Hepatocyte (in vitro differentiated cells): Measurements from ENCODE around the gene ZNF579. TPM values are rescaled to one million over a fixed set of nuclear protein-coding genes. Genes with fewer than 3 reads are reported as not detected.
A peak's percentile ranks its signal among the peaks of the same experiment; 100 is the strongest.

Source experiments
- DNase-seq: peaks from one replicate; pipeline ENCODE4 v3.0.0-alpha.2; 2016; ENCODE audit warnings: low spot score
- H2AFZ ChIP-seq: fragments of 200-600 bp; sonication (generic); 2 replicates; pipeline ENCODE4 v1.6.0; 2016; ENCODE audit warnings: antibody characterized with exemption, mild to moderate bottlenecking
- H3K27ac ChIP-seq: fragments of 200-600 bp; sonication (generic); 2 replicates; pipeline ENCODE4 v1.5.1; 2016; ENCODE audit warnings: mild to moderate bottlenecking
- H3K27me3 ChIP-seq: fragments of 200-600 bp; sonication (generic); 2 replicates; pipeline ENCODE4 v1.6.1; 2016
- H3K36me3 ChIP-seq: fragments of 200-600 bp; sonication (generic); replicated peaks from 2 replicates; pipeline ENCODE4 v1.5.1; 2016; ENCODE audit warnings: low read depth; ENCODE audit not compliant: insufficient read depth
- H3K4me1 ChIP-seq: fragments of 200-600 bp; sonication (generic); 2 replicates; pipeline ENCODE4 v1.5.1; 2016; ENCODE audit warnings: mild to moderate bottlenecking, moderate library complexity; ENCODE audit not compliant: insufficient read depth
- H3K4me2 ChIP-seq: fragments of 200-600 bp; sonication (generic); 2 replicates; pipeline ENCODE4 v1.6.0; 2016
- H3K4me3 ChIP-seq: fragments of 200-600 bp; sonication (generic); 2 replicates; pipeline ENCODE4 v1.5.1; 2016; ENCODE audit warnings: mild to moderate bottlenecking
- H3K79me2 ChIP-seq: fragments of 200-600 bp; sonication (generic); 2 replicates; pipeline ENCODE4 v1.6.0; 2017; ENCODE audit warnings: mild to moderate bottlenecking
- H3K9me2 ChIP-seq: fragments of 200-600 bp; sonication (generic); replicated peaks from 2 replicates; pipeline ENCODE4 v1.6.0; 2017; ENCODE audit warnings: mild to moderate bottlenecking; ENCODE audit not compliant: insufficient read depth
- H3K9me3 ChIP-seq: fragments of 200-600 bp; sonication (generic); 2 replicates; pipeline ENCODE4 v1.5.1; 2016; ENCODE audit warnings: low read depth, mild to moderate bottlenecking
- H4K20me1 ChIP-seq: fragments of 200-600 bp; sonication (generic); 2 replicates; pipeline ENCODE4 v1.6.0; 2016; ENCODE audit warnings: mild to moderate bottlenecking; ENCODE audit not compliant: insufficient read depth, poor library complexity, severe bottlenecking
- EZH2 ChIP-seq: fragments of 200-600 bp; sonication (generic); IDR thresholded peaks from 2 replicates; pipeline ENCODE4 v1.6.1; 2016; ENCODE audit warnings: antibody characterized with exemption, mild to moderate bottlenecking, borderline replicate concordance
- EZH2phosphoT487 ChIP-seq: fragments of 200-600 bp; sonication (generic); IDR thresholded peaks from one replicate; pipeline ENCODE4 v1.6.1; 2018; ENCODE audit warnings: antibody characterized with exemption, mild to moderate bottlenecking, low read depth, moderate library complexity; ENCODE audit not compliant: unreplicated experiment, severe bottlenecking
- WGBS: methylation state at CpG from one replicate; pipeline ENCODE4 v1.1.6; 2016; ENCODE audit warnings: low lambda C conversion rate; ENCODE audit errors: missing lambda C conversion rate; 5-methylcytosine and 5-hydroxymethylcytosine counted together
- polyA plus RNA-seq: library from polyadenylated mRNA; unstranded; fragments of >200 nt; fragmentation: Nextera tagmentation; extraction: Ambion mirVana; gene quantifications from 2 replicates; pipeline ENCODE4 v1.2.1, GENCODE V29; 2016
- total RNA-seq: library from RNA; depleted of rRNA; stranded (reverse); fragments of >200 nt; gene quantifications from 2 replicates; pipeline ENCODE4 v1.2.3, GENCODE V29; 2014
- TF ChIP-seq, protein P1 (sequence below): fragments of 200-600 bp; sonication (generic); IDR thresholded peaks from 2 replicates; pipeline ENCODE4 v1.5.1; 2016; ENCODE audit warnings: antibody characterized with exemption, mild to moderate bottlenecking; ENCODE audit not compliant: poor library complexity

The ZNF579 gene
- total and polyA plus RNA-seq, 2 experiments from 2014 or later: 5.1 to 14.8 TPM

DNA sequence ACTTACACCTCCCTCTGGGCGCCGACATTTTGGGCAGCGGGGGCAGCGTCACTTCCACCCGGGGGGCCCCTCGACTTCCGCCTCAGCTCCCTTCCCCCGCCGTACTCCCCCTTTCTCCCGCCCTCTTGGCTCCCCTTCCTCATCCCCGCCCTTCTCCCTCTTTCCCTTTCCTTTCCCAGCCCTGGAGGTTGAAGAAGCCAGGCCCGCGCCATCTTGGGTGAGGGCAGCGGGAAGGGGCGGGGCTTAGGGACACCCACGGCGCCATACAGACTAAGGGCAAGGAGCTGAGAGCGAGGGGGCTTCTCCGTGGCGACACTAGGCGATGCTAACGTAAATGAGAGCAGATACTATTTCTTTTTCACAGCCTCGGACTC is 18.8 kb upstream of the ZNF579 start, which contains the start of gene FIZ1:
FIZ1 (minus strand) TSS at position 50 of the 374 bp plus-strand sequence. CDS start 1,652 bp downstream, outside the sequence.
- peak within 1 kb of the TSS; percentile 98 for H3K27ac ChIP-seq
- WGBS: 2% methylated on average over 13 of the region's 23 CpGs
- H3K4me1 ChIP-seq: peaks cover 13% of the 10 kb centered on the region

DNA sequence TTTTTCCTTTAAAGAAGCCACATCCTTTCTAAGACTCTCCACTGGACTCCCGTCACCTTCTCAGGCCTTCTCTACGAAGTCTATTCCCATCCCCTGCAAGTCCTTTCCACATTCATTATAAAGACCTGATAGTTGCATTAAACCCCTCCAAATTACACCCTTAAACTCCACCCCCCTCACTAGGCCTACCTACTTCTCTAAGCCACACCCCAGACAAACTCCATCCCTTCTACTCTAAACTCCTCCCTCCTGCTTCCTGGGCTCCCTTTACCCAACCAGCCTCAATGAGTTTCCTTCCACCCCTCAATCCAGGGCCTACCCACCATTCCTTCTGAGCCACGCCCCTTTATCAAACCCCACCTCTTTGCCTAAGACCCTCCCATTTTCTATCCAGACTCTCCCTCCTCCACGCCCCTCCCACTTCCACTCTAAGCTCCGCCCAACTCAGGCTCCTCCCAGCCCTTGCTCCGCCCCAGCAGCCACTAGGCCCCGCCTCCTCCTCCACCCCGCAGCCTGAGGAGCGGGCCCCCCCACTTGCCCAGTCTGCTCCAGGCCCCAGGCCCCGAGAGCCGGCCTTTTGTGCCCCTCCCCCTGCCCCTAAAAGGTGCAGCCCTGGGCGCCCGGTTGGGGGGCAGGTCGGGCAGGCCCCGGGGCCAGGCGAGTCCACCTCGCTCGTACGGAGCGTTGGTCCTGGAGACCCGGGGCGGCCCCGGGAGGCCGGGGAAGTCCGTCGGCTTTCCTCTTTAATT is 18.2 kb upstream of the ZNF579 start:
- no peaks in the 10 kb centered on the region for H3K9me2 ChIP-seq
- 61% methylated on average over 3 of the region's 26 CpGs for WGBS
- peaks cover 7% of the 10 kb centered on the region for H3K4me1 ChIP-seq
- TF ChIP-seq EZH2phosphoT487 (no peak), EZH2 (no peak)
- TF ChIP-seq, protein P1, sequence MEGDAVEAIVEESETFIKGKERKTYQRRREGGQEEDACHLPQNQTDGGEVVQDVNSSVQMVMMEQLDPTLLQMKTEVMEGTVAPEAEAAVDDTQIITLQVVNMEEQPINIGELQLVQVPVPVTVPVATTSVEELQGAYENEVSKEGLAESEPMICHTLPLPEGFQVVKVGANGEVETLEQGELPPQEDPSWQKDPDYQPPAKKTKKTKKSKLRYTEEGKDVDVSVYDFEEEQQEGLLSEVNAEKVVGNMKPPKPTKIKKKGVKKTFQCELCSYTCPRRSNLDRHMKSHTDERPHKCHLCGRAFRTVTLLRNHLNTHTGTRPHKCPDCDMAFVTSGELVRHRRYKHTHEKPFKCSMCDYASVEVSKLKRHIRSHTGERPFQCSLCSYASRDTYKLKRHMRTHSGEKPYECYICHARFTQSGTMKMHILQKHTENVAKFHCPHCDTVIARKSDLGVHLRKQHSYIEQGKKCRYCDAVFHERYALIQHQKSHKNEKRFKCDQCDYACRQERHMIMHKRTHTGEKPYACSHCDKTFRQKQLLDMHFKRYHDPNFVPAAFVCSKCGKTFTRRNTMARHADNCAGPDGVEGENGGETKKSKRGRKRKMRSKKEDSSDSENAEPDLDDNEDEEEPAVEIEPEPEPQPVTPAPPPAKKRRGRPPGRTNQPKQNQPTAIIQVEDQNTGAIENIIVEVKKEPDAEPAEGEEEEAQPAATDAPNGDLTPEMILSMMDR: no peak
- DNase-seq: peak; percentile 97
- H3K9me3 ChIP-seq: no peaks in the 10 kb centered on the region
- peak overlapping the region; percentile 98 for H3K27ac ChIP-seq
- peaks cover 5% of the 10 kb centered on the region for H3K79me2 ChIP-seq
- H3K27me3 ChIP-seq: no peaks in the 10 kb centered on the region
- H3K36me3 ChIP-seq: no peaks in the 10 kb centered on the region
- peak overlapping the region; percentile 68 for H3K4me3 ChIP-seq
- H2AFZ ChIP-seq: peak overlapping the region; percentile 48
- H4K20me1 ChIP-seq: no peaks in the 10 kb centered on the region
- H3K4me2 ChIP-seq: peak overlapping the region; percentile 67

More for the DNA sequence above, 18.8 kb upstream of the ZNF579 start, which contains the start of gene FIZ1:
- H3K4me2 ChIP-seq: peak within 1 kb of the TSS; percentile 93
- TF ChIP-seq EZH2phosphoT487 (no peak), EZH2 (no peak)
- TF ChIP-seq, protein P1: no peak
- peak within 1 kb of the TSS; percentile 83 for H3K4me3 ChIP-seq
- H4K20me1 ChIP-seq: no peaks in the 10 kb centered on the region
- no peaks in the 10 kb centered on the region for H3K27me3 ChIP-seq
- H3K36me3 ChIP-seq: no peaks in the 10 kb centered on the region
- H3K9me2 ChIP-seq: no peaks in the 10 kb centered on the region
- DNase-seq: peak; percentile 99
- peak within 1 kb of the TSS; percentile 75 for H2AFZ ChIP-seq
- H3K79me2 ChIP-seq: peaks cover 5% of the 10 kb centered on the region
- no peaks in the 10 kb centered on the region for H3K9me3 ChIP-seq

DNA sequence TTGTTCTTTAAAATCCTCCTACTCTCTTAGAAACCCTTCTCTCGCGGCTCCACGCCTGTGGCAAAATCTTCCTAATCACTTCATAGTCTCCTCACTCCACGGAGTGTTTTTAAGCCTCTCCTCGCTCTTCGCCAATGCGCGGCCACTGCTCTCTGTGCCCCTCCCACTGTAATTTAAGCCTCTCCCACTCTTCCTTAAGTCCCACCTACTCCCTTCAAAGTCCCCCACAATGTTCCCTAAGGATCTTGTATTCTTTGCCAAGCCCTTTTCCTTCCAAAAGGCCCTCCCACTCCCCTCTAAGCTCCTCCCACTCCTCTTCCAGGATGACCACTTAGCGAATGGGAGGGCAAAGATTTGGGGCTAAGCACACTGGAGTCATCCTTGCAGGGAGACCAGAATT is 17.4 kb upstream of the ZNF579 start:
- 93% methylated on average over 9 of the region's 9 CpGs for WGBS
- H3K4me3 ChIP-seq: no peak overlapping the region
- H3K4me1 ChIP-seq: peaks cover 6% of the 10 kb centered on the region
- H3K27me3 ChIP-seq: no peaks in the 10 kb centered on the region
- H2AFZ ChIP-seq: no peak overlapping the region
- no peaks in the 10 kb centered on the region for H4K20me1 ChIP-seq
- peaks cover 5% of the 10 kb centered on the region for H3K79me2 ChIP-seq
- no peak overlapping the region for H3K4me2 ChIP-seq
- H3K9me3 ChIP-seq: no peaks in the 10 kb centered on the region
- H3K9me2 ChIP-seq: no peaks in the 10 kb centered on the region
- H3K27ac ChIP-seq: no peak overlapping the region
- DNase-seq: no peak
- TF ChIP-seq, protein P1: no peak
- H3K36me3 ChIP-seq: no peaks in the 10 kb centered on the region
